Measurements from ENCODE around the gene ANKRD60.

ANKRD60 gene

GRCh38 chr20:58228484-58229197 lies at the start of gene ANKRD60:
TSS of gene ANKRD60 (minus strand) at chr20:58228653. CDS start at chr20:58228653, 0 bp downstream.
- DNase-seq (ENCODE audit: low read depth, low spot score): peak; percentile 51

- no peak for DNase-seq (ENCODE audit: low read depth, low spot score)
Observed at GRCh38 chr20:58277578-58278472, 49.4 kb upstream of the ANKRD60 start.

GRCh38 chr20:58277107-58277506 lies 48.7 kb upstream of the ANKRD60 start:
- no peak for DNase-seq (ENCODE audit: low read depth, low spot score)

GRCh38 chr20:58274384-58274783 lies 45.9 kb upstream of the ANKRD60 start:
- DNase-seq (ENCODE audit: low read depth, low spot score): no peak

GRCh38 chr20:58271606-58272351 lies 43.3 kb upstream of the ANKRD60 start:
- no peak for DNase-seq (ENCODE audit: low read depth, low spot score)

GRCh38 chr20:58268936-58269619 lies 40.6 kb upstream of the ANKRD60 start:
- no peak for DNase-seq (ENCODE audit: low read depth, low spot score)

- peak; percentile 23 for DNase-seq (ENCODE audit: low read depth, low spot score)
Observed at GRCh38 chr20:58268421-58268821, 40.0 kb upstream of the ANKRD60 start.

GRCh38 chr20:58267389-58268215 lies 39.1 kb upstream of the ANKRD60 start:
- DNase-seq (ENCODE audit: low read depth, low spot score): no peak

- no peak for DNase-seq (ENCODE audit: low read depth, low spot score)
Observed at GRCh38 chr20:58264271-58264670, 35.8 kb upstream of the ANKRD60 start.

GRCh38 chr20:58261660-58262059 lies 33.2 kb upstream of the ANKRD60 start:
- no peak for DNase-seq (ENCODE audit: low read depth, low spot score)

- DNase-seq (ENCODE audit: low read depth, low spot score): no peak
Observed at GRCh38 chr20:58260006-58260405, 31.6 kb upstream of the ANKRD60 start.

GRCh38 chr20:58256842-58257241 lies 28.4 kb upstream of the ANKRD60 start:
- no peak for DNase-seq (ENCODE audit: low read depth, low spot score)

GRCh38 chr20:58256307-58256706 lies 27.9 kb upstream of the ANKRD60 start:
- no peak for DNase-seq (ENCODE audit: low read depth, low spot score)

GRCh38 chr20:58254890-58255289 lies 26.4 kb upstream of the ANKRD60 start:
- DNase-seq (ENCODE audit: low read depth, low spot score): no peak

GRCh38 chr20:58251979-58252591 lies 23.6 kb upstream of the ANKRD60 start:
- no peak for DNase-seq (ENCODE audit: low read depth, low spot score)

GRCh38 chr20:58251348-58251978 lies 23.0 kb upstream of the ANKRD60 start:
- peak; percentile 40 for DNase-seq (ENCODE audit: low read depth, low spot score)

- peak; percentile 49 for DNase-seq (ENCODE audit: low read depth, low spot score)
Observed at GRCh38 chr20:58246346-58246745, 17.9 kb upstream of the ANKRD60 start.

- DNase-seq (ENCODE audit: low read depth, low spot score): no peak
Observed at GRCh38 chr20:58245931-58246330, 17.5 kb upstream of the ANKRD60 start.

GRCh38 chr20:58245181-58245891 lies 16.9 kb upstream of the ANKRD60 start:
- DNase-seq (ENCODE audit: low read depth, low spot score): no peak
